BE2C (cell line): ENCODE data around the gene EXOC4.

ENCODE experiments used
- DNase-seq: peaks from one replicate; pipeline ENCODE4 v3.0.0-alpha.2; 2020
- H3K27me3 ChIP-seq: fragments of 250-450 bp; sonication (Bioruptor Pico); 2 replicates; pipeline ENCODE4 v1.5.1; 2020; ENCODE audit warnings: mild to moderate bottlenecking
- H3K36me3 ChIP-seq: fragments of 250-450 bp; sonication (Bioruptor Pico); 2 replicates; pipeline ENCODE4 v1.5.1; 2020; ENCODE audit warnings: mild to moderate bottlenecking
- H3K4me1 ChIP-seq: fragments of 250-450 bp; sonication (Bioruptor Pico); 2 replicates; pipeline ENCODE4 v1.5.1; 2020
- H3K4me3 ChIP-seq: 2 replicates; pipeline ENCODE4 v1.5.1; 2011; ENCODE audit warnings: low read depth, low read length
- H3K9me3 ChIP-seq: fragments of 250-450 bp; sonication (Bioruptor Pico); 2 replicates; pipeline ENCODE4 v1.5.1; 2020
- TF ChIP-seq, protein P1 (sequence below): IDR thresholded peaks from 2 replicates; pipeline ENCODE4 v1.5.1; 2012; ENCODE audit warnings: mild to moderate bottlenecking, low read depth, low read length

The EXOC4 gene

DNA sequence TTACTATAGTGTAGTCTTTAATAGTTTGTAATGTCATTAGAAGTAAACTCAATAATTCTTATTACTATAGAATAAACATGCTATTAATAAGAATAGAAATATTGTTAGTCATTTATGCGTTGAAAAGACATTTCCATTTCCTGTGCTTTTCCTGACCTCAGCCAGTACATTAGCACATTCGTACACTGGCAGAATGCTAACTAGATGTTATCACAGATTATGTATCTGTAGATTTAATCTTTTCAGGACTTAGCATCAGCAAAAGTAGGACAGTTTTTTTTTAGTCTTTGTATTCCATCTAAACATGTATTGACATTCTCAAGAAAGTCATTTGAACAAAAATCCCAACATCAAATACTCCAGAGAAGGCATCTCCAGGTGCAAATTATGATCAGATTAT is 158.5 kb downstream of the EXOC4 start:
- Histone ChIP-seq H3K4me3 (no peak overlapping the region), H3K9me3 (no peaks in the 10 kb centered on the region), H3K27me3 (no peaks in the 10 kb centered on the region), H3K4me1 (peaks cover 3% of the 10 kb centered on the region; the same call in 1 of the 2 replicates), H3K36me3 (no peaks in the 10 kb centered on the region)
- TF ChIP-seq, protein P1, sequence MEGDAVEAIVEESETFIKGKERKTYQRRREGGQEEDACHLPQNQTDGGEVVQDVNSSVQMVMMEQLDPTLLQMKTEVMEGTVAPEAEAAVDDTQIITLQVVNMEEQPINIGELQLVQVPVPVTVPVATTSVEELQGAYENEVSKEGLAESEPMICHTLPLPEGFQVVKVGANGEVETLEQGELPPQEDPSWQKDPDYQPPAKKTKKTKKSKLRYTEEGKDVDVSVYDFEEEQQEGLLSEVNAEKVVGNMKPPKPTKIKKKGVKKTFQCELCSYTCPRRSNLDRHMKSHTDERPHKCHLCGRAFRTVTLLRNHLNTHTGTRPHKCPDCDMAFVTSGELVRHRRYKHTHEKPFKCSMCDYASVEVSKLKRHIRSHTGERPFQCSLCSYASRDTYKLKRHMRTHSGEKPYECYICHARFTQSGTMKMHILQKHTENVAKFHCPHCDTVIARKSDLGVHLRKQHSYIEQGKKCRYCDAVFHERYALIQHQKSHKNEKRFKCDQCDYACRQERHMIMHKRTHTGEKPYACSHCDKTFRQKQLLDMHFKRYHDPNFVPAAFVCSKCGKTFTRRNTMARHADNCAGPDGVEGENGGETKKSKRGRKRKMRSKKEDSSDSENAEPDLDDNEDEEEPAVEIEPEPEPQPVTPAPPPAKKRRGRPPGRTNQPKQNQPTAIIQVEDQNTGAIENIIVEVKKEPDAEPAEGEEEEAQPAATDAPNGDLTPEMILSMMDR = no peak
- no peak for DNase-seq

DNA sequence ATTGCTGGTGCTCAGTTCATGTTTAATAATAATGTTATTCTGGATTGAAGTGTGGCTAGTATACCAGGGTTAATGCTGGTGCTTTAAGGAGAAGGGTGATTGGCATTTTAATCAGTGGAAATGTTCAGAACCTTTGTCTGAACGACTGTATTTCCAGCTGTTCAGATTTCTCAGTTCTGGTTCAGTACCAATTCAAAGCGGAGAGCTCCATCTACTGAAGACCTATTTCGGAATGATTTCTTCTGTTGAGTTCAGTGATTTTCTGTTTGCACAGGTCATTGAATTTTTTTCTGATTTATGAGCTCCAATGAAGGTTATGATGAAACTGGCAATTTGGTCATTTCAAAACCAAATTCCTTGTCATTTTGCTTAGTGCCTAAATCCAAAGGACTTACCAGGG is 160.1 kb downstream of the EXOC4 start:
- DNase-seq = no peak
- H3K4me1 ChIP-seq = peaks cover 3% of the 10 kb centered on the region; the same call in 1 of the 2 replicates
- no peaks in the 10 kb centered on the region for H3K36me3 ChIP-seq
- no peak overlapping the region for H3K4me3 ChIP-seq
- TF ChIP-seq, protein P1 = no peak
- H3K27me3 ChIP-seq = no peaks in the 10 kb centered on the region
- no peaks in the 10 kb centered on the region for H3K9me3 ChIP-seq

DNA sequence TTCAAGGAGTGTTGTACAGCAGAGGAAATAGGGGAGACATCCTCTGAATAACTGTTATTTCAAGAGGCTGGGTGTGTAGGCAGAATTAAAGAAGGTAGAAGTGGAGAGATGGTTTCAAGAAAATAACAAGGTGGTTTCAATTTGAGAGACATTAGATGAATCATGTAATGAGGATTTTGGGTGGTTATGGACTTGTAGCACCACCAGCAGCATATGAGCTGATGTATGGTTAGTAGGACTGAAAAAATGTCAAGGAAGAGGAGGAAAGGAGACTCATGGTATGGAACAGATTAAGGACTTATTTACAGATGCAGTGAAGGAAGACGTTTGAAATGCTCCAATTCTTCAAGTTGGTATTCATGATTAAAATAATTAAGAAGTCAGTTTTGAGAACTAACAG is 166.2 kb downstream of the EXOC4 start:
- Histone ChIP-seq H3K36me3 (no peaks in the 10 kb centered on the region), H3K4me1 (no peaks in the 10 kb centered on the region), H3K9me3 (no peaks in the 10 kb centered on the region), H3K4me3 (no peak overlapping the region), H3K27me3 (no peaks in the 10 kb centered on the region)
- no peak for DNase-seq
- TF ChIP-seq, protein P1 = no peak

DNA sequence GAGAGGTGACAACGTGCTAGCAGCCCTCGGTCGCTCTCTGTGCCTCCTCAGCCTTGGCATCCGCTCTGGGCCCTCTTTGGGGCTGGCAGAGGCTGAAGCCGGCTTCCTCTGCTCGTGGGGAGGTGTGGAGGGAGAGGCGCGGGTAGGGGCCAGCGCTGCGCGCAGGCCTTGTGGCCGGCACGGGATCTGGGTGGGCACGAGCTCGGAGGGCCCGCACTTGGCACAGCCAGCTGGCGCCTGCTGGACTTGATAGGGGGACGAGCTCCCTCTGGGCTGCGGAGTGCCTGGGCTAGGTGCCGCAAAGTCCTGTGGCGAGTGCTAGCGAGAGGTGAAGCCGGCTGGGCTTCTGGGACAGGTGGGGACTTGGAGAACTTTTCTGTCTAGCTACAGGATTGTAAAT is 170.7 kb downstream of the EXOC4 start:
- no peaks in the 10 kb centered on the region; the same call in 1 of the 2 replicates for H3K9me3 ChIP-seq
- no peak for DNase-seq
- no peak overlapping the region for H3K4me3 ChIP-seq
- H3K27me3 ChIP-seq = no peaks in the 10 kb centered on the region
- TF ChIP-seq, protein P1 = no peak
- H3K36me3 ChIP-seq = no peaks in the 10 kb centered on the region; the same call in 1 of the 2 replicates
- H3K4me1 ChIP-seq = no peaks in the 10 kb centered on the region

DNA sequence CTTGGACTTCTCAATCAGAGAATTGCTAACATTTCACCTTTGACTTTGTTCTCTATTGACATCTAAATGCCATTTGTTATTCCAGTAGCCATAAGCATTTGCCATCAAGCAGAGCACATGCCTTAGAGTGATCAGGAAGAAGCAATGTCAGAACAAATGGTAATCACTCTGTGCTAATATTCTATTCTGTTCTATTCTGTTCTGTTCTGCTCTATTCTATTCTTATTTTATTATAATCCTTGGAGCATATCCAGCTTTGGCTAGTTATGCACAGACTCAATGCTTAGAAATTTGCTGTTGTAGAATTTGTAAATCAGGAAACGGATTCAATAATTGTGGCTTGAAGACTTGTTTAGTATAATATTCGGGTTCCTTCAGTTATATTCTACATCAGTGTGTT is 175.4 kb downstream of the EXOC4 start:
- Histone ChIP-seq H3K27me3 (no peaks in the 10 kb centered on the region), H3K9me3 (no peaks in the 10 kb centered on the region; the same call in 1 of the 2 replicates), H3K4me1 (no peaks in the 10 kb centered on the region; the same call in 1 of the 2 replicates), H3K36me3 (no peaks in the 10 kb centered on the region; the same call in 1 of the 2 replicates), H3K4me3 (no peak overlapping the region)
- TF ChIP-seq, protein P1 = no peak
- DNase-seq = no peak

DNA sequence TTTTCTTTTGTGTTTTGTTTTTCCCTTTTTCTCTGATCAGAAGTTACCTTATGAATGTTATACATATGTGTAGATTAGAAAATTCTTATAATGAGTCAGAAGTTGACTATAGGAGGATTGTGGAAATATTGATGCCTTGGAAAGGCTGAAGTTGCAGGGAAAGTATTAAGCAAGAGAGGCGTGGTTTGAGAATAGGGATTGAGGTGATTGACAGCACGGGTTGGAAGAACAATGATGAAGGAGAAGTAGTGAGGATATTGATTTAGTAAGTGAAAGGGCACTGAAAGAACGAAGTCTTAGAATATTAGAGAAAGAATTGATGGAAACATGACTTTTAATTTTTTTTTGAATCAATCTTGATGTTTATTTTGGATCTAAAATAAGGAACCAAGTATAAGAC is 176.0 kb downstream of the EXOC4 start:
- H3K4me3 ChIP-seq = no peak overlapping the region
- peaks cover 3% of the 10 kb centered on the region for H3K4me1 ChIP-seq
- TF ChIP-seq, protein P1 = no peak
- H3K36me3 ChIP-seq = no peaks in the 10 kb centered on the region; the same call in 1 of the 2 replicates
- H3K27me3 ChIP-seq = no peaks in the 10 kb centered on the region
- no peak for DNase-seq
- H3K9me3 ChIP-seq = no peaks in the 10 kb centered on the region; the same call in 1 of the 2 replicates
